GM18873 (cell line): ENCODE results near the gene HACD1.

Source experiments
- ATAC-seq: cut with Tn5 transposase; IDR thresholded peaks from one replicate; pipeline ENCODE4 v1.9.1; 2021; ENCODE audit warnings: mild to moderate bottlenecking, moderate library complexity, moderate number of reproducible peaks; ENCODE audit not compliant: unreplicated experiment, low FRiP score

HACD1 gene

GRCh38 chr10:17617031-17617911 is at the start of gene HACD1:
Gene HACD1 (minus strand): TSS chr10:17617374. CDS start chr10:17617339, 35 bp downstream.
- peak; percentile 49 for ATAC-seq

GRCh38 chr10:17665747-17666146 is 48.6 kb upstream of the HACD1 start:
- no peak for ATAC-seq

GRCh38 chr10:17663450-17663849 is 46.3 kb upstream of the HACD1 start:
- ATAC-seq: no peak

- no peak for ATAC-seq
Measured at GRCh38 chr10:17662193-17663138, 45.3 kb upstream of the HACD1 start.

- ATAC-seq: no peak
Measured at GRCh38 chr10:17661510-17661909, 44.3 kb upstream of the HACD1 start.

- no peak for ATAC-seq
Measured at GRCh38 chr10:17660921-17661320, 43.7 kb upstream of the HACD1 start.

GRCh38 chr10:17659365-17659764 is 42.2 kb upstream of the HACD1 start:
- ATAC-seq: no peak

- no peak for ATAC-seq
Measured at GRCh38 chr10:17657103-17657500, 39.9 kb upstream of the HACD1 start.

GRCh38 chr10:17655567-17656146 is 38.5 kb upstream of the HACD1 start:
- ATAC-seq: peak; percentile 80

GRCh38 chr10:17655009-17655408 is 37.8 kb upstream of the HACD1 start:
- no peak for ATAC-seq

- peak; percentile 38 for ATAC-seq
Measured at GRCh38 chr10:17652585-17652984, 35.4 kb upstream of the HACD1 start.

GRCh38 chr10:17651896-17652295 is 34.7 kb upstream of the HACD1 start:
- ATAC-seq: no peak

GRCh38 chr10:17650416-17650815 is 33.2 kb upstream of the HACD1 start:
- ATAC-seq: no peak

- no peak for ATAC-seq
Measured at GRCh38 chr10:17649836-17650235, 32.7 kb upstream of the HACD1 start.

GRCh38 chr10:17649052-17649451 is 31.9 kb upstream of the HACD1 start:
- no peak for ATAC-seq

- ATAC-seq: no peak
Measured at GRCh38 chr10:17648243-17649035, 31.3 kb upstream of the HACD1 start.

- ATAC-seq: no peak
Measured at GRCh38 chr10:17647326-17647725, 30.2 kb upstream of the HACD1 start.

GRCh38 chr10:17645621-17646345 is 28.6 kb upstream of the HACD1 start:
- no peak for ATAC-seq

GRCh38 chr10:17644485-17644943 is 27.3 kb upstream of the HACD1 start:
- peak; percentile 16 for ATAC-seq
